Right atrium auricular region (tissue), 2 donors: ENCODE results near the gene ZNF691. TPM values are rescaled to one million over a fixed set of nuclear protein-coding genes. Genes with fewer than 3 reads are reported as not detected.
"Not testable (repeated sequence)": the region's sequence is repeated elsewhere in the genome, so short reads cannot be mapped to it uniquely, and the experiment has no call there.

Experiments used
- DNase-seq: peaks from one replicate; pipeline ENCODE4 v3.0.0-alpha.2; 2019; ENCODE audit warnings: low spot score
- H3K27ac ChIP-seq, 2 donors: fragments of 200-600 bp; sonication (generic); 1 replicate in 1 of 2; 2 replicates in 1 of 2; pipeline ENCODE4 v1.5.1; 2016 to 2019
- H3K27me3 ChIP-seq, 2 donors: fragments of 200-600 bp; sonication (generic); one replicate each; pipeline versions ENCODE4 v1.5.1 to v1.6.0; 2017 to 2019
- H3K36me3 ChIP-seq: fragments of 200-600 bp; sonication (generic); one replicate; pipeline ENCODE4 v1.5.1; 2016
- H3K4me1 ChIP-seq, 2 donors: fragments of 200-600 bp; sonication (generic); one replicate each; pipeline versions ENCODE4 v1.5.1 to v1.6.0; 2017 to 2019
- H3K4me3 ChIP-seq, 2 donors: fragments of 200-600 bp; sonication (generic); 1 replicate in 1 of 2; 2 replicates in 1 of 2; pipeline ENCODE4 v1.5.1; 2017 to 2019; ENCODE audit warnings: mild to moderate bottlenecking in 1 of 2, moderate library complexity in 1 of 2
- H3K9me3 ChIP-seq, 2 donors: fragments of 200-600 bp; sonication (generic); one replicate each; pipeline ENCODE4 v1.5.1; 2019
- CTCF ChIP-seq, 2 donors: fragments of 200-600 bp; sonication (generic); IDR thresholded peaks; one replicate each; pipeline ENCODE4 v1.5.1; 2019; ENCODE audit warnings: antibody characterized with exemption in 2 of 2
- total RNA-seq, 2 donors: library from RNA; depleted of rRNA; stranded (reverse); fragments of >200 nt; gene quantifications; one replicate each; pipeline ENCODE4 v1.1.0, GENCODE V29; 2016

The ZNF691 gene
- total RNA-seq, 2 donors from 2014 or later: 10.2 to 11.6 TPM

- Histone ChIP-seq H3K36me3 (no peaks in the 10 kb centered on the region), H3K9me3 (no peaks in the 10 kb centered on the region), H3K27ac (no peak overlapping the region), H3K27me3 (no peaks in the 10 kb centered on the region), H3K4me3 (no peak overlapping the region), H3K4me1 (no peaks in the 10 kb centered on the region)
- no peak for DNase-seq
- TF ChIP-seq CTCF (IDR thresholded peaks at IDR 0.05): no peak
Measured at GRCh38 chr1:42866549-42866948, 20.1 kb downstream of the ZNF691 start.

- H3K4me1 ChIP-seq, H3K9me3 ChIP-seq, H3K27ac ChIP-seq, DNase-seq, H3K36me3 ChIP-seq, H3K4me3 ChIP-seq, H3K27me3 ChIP-seq: not testable (repeated sequence)
Measured at GRCh38 chr1:42868466-42868865, 22.1 kb downstream of the ZNF691 start.

GRCh38 chr1:42869254-42869653, 22.8 kb downstream of the ZNF691 start:
- not testable (repeated sequence) for H3K4me1 ChIP-seq, H3K27ac ChIP-seq, DNase-seq, H3K9me3 ChIP-seq, H3K36me3 ChIP-seq, H3K4me3 ChIP-seq, H3K27me3 ChIP-seq

- not testable (repeated sequence) for H3K36me3 ChIP-seq, H3K27ac ChIP-seq, H3K4me3 ChIP-seq, DNase-seq, H3K4me1 ChIP-seq, H3K27me3 ChIP-seq, H3K9me3 ChIP-seq
Measured at GRCh38 chr1:42869751-42870150, 23.3 kb downstream of the ZNF691 start.

- H3K9me3 ChIP-seq, H3K36me3 ChIP-seq, H3K4me3 ChIP-seq, H3K27me3 ChIP-seq, DNase-seq, H3K4me1 ChIP-seq, H3K27ac ChIP-seq: not testable (repeated sequence)
Measured at GRCh38 chr1:42873108-42873507, 26.7 kb downstream of the ZNF691 start.

- Histone ChIP-seq H3K27ac (no peak overlapping the region), H3K4me1 (no peaks in the 10 kb centered on the region), H3K27me3 (no peaks in the 10 kb centered on the region), H3K4me3 (no peak overlapping the region), H3K9me3 (peaks cover 0 to 6% of the 10 kb centered on the region in 2 donors), H3K36me3 (no peaks in the 10 kb centered on the region)
- no peak for DNase-seq
- TF ChIP-seq CTCF (IDR thresholded peaks at IDR 0.05): no peak
Measured at GRCh38 chr1:42873670-42874069, 27.3 kb downstream of the ZNF691 start.

- Histone ChIP-seq H3K9me3 (peaks cover 0 to 6% of the 10 kb centered on the region in 2 donors), H3K4me3 (no peak overlapping the region), H3K4me1 (no peaks in the 10 kb centered on the region), H3K27me3 (no peaks in the 10 kb centered on the region), H3K36me3 (no peaks in the 10 kb centered on the region), H3K27ac (no peak overlapping the region)
- DNase-seq: no peak
- no peak for TF ChIP-seq CTCF (IDR thresholded peaks at IDR 0.05)
Measured at GRCh38 chr1:42876009-42876408, 29.6 kb downstream of the ZNF691 start.

GRCh38 chr1:42877380-42877779, 31.0 kb downstream of the ZNF691 start:
- Histone ChIP-seq H3K4me1 (no peaks in the 10 kb centered on the region), H3K36me3 (no peaks in the 10 kb centered on the region), H3K4me3 (no peak overlapping the region), H3K27ac (no peak overlapping the region), H3K9me3 (peaks cover 0 to 6% of the 10 kb centered on the region in 2 donors), H3K27me3 (no peaks in the 10 kb centered on the region)
- no peak for TF ChIP-seq CTCF (IDR thresholded peaks at IDR 0.05)
- no peak for DNase-seq
